Cardiac muscle cell (in vitro differentiated cells and primary cell): ENCODE data around the gene SRP68. TPM values are rescaled to one million over a fixed set of nuclear protein-coding genes. Genes with fewer than 3 reads are reported as not detected.

ENCODE experiments used
- DNase-seq, 2 donors: peaks; one replicate each; pipeline versions ENCODE4 v3.0.0 to v3.0.0-alpha.2; 2010 to 2017; ENCODE audit warnings: low read depth in 1 of 2, low spot score in 1 of 2
- H3K27ac ChIP-seq: fragments of 200-600 bp; sonication (generic); 2 replicates; pipeline ENCODE4 v1.5.1; 2016
- H3K27me3 ChIP-seq: fragments of 200-600 bp; sonication (generic); 2 replicates; pipeline ENCODE4 v1.6.0; 2016; ENCODE audit warnings: control low read depth
- H3K36me3 ChIP-seq: fragments of 200-600 bp; sonication (generic); 2 replicates; pipeline ENCODE4 v1.5.1; 2016; ENCODE audit warnings: control low read depth
- H3K4me1 ChIP-seq: fragments of 200-600 bp; sonication (generic); 2 replicates; pipeline ENCODE4 v1.8.1; 2017; ENCODE audit warnings: low read depth, mild to moderate bottlenecking, mixed run types
- H3K4me3 ChIP-seq: fragments of 200-600 bp; sonication (generic); 2 replicates; pipeline ENCODE4 v1.5.1; 2016; ENCODE audit warnings: mild to moderate bottlenecking
- H3K9me3 ChIP-seq: fragments of 200-600 bp; sonication (generic); 2 replicates; pipeline ENCODE4 v1.5.1; 2017; ENCODE audit warnings: low read depth, mild to moderate bottlenecking, control low read depth
- CTCF ChIP-seq: IDR thresholded peaks from 2 replicates; pipeline ENCODE4 v1.5.1; 2012; ENCODE audit warnings: low read depth, mild to moderate bottlenecking, low read length
- polyA plus RNA-seq: library from polyadenylated mRNA; unstranded; fragments of >200 nt; fragmentation: Nextera tagmentation; extraction: Ambion mirVana; gene quantifications from 2 replicates; pipeline ENCODE4 v1.2.1, GENCODE V29; 2016
- total RNA-seq: library from RNA; depleted of rRNA; stranded (reverse); fragments of >200 nt; gene quantifications from 2 replicates; pipeline ENCODE4 v1.2.3, GENCODE V29; 2016

The SRP68 gene
- total and polyA plus RNA-seq, 2 experiments from 2014 or later, result 55.4 to 103 TPM

- H3K36me3 ChIP-seq, result no peaks in the 10 kb centered on the region
- no peak overlapping the region for H3K4me3 ChIP-seq
- no peaks in the 10 kb centered on the region for H3K27me3 ChIP-seq
- no peak for DNase-seq
- H3K27ac ChIP-seq, result no peak overlapping the region
- H3K4me1 ChIP-seq, result no peaks in the 10 kb centered on the region
- no peaks in the 10 kb centered on the region for H3K9me3 ChIP-seq
- no peak for TF ChIP-seq CTCF
These were observed 67.5 kb downstream of the SRP68 start for GRCh38 chr17:76004750-76005262.

DNA sequence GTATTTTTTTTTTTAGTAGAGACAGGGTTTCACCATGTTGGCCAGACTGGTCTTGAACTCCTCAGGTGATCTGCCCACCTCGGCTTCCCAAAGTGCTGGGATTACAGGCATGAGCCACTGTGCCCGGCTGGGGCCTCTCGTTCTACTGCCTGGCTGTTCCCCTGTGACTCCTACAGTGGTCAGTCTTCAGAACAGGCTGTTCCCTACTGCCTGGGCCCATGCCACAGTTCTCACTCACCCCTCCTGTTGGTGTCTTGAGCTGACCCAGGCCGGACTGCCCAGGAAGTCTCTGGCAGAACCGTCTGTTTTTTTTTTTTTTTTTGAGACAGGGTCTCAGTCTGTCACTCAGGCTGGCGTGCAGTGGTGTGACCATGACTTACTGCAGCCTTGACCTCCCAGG, 68.4 kb downstream of the SRP68 start:
- no peak for TF ChIP-seq CTCF

GRCh38 chr17:76002100-76002499, 70.2 kb downstream of the SRP68 start:
- H3K27me3 ChIP-seq, result no peaks in the 10 kb centered on the region
- no peak for DNase-seq
- H3K9me3 ChIP-seq, result no peaks in the 10 kb centered on the region
- H3K4me3 ChIP-seq, result no peak overlapping the region
- H3K4me1 ChIP-seq, result no peaks in the 10 kb centered on the region
- H3K27ac ChIP-seq, result no peak overlapping the region
- TF ChIP-seq CTCF, result no peak
- no peaks in the 10 kb centered on the region for H3K36me3 ChIP-seq

More for the DNA sequence above, 68.4 kb downstream of the SRP68 start:
- Histone ChIP-seq H3K4me3 (no peak overlapping the region), H3K36me3 (no peaks in the 10 kb centered on the region), H3K9me3 (no peaks in the 10 kb centered on the region), H3K27ac (no peak overlapping the region), H3K4me1 (no peaks in the 10 kb centered on the region), H3K27me3 (no peaks in the 10 kb centered on the region)
- no peak for DNase-seq

GRCh38 chr17:76000755-76001521, 71.4 kb downstream of the SRP68 start, which contains the start of gene CDK3:
CDK3 (plus strand) TSS chr17:76000855; CDS start chr17:76001426, 571 bp downstream.
- TF ChIP-seq CTCF, result no peak
- Histone ChIP-seq H3K27ac (no peak within 1 kb of the TSS), H3K36me3 (no peaks in the 10 kb centered on the region), H3K9me3 (no peaks in the 10 kb centered on the region), H3K27me3 (no peaks in the 10 kb centered on the region), H3K4me1 (no peaks in the 10 kb centered on the region), H3K4me3 (no peak within 1 kb of the TSS)
- DNase-seq, result no peak

- DNase-seq, result peak; percentile 43 to 72
- Histone ChIP-seq H3K27me3 (no peaks in the 10 kb centered on the region), H3K27ac (no peak overlapping the region), H3K4me1 (no peaks in the 10 kb centered on the region), H3K9me3 (no peaks in the 10 kb centered on the region), H3K4me3 (no peak overlapping the region), H3K36me3 (no peaks in the 10 kb centered on the region)
- peak; percentile 63 for TF ChIP-seq CTCF
These were observed 72.1 kb downstream of the SRP68 start for GRCh38 chr17:76000016-76000754.
